ENCODE measurements around the gene NPR3. TPM values are rescaled to one million over a fixed set of nuclear protein-coding genes. Genes with fewer than 3 reads are reported as not detected.

Gene NPR3
- total and polyA plus RNA-seq, 8 donors, result 16.5 to 48.2 (median 37.0) TPM

DNA sequence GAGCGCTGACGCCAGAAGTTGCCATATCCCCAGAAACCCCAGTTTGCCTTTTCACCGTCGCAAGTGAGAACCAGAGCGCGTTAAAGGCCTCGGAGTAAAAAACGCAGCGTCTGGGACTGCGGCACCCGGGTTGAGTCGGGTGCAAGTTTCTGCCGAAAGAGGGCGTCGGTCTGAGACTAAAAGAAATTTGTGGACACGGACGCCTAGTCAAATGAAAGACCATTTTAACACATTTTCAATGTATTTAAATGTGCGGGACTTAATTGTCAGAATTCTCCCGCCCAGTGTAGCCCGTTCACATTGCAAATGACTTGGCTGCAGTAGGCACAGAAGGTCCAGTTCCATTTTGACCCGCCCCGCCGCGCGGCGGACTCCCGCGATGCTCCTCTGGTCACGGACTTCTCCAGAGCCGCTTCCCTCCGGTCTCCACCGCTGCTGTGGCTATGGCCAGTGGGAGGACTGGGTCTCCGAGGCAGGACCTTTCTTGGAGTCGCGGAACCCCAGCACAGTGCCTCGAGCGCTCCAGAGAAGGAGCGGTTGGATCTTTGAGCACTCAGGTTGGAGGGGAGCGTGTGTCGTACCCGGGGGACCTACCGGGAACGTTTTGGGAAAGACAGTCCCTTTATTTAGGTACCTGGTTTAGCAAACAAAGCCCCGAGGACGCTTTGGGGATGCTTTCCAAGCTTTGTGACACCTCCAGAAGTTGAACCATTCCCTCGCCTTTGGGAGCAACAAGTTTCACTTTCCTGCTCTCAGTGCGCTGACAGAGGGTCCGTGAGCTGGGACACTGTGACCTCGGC is 1.2 kb upstream of the NPR3 start:
- peak overlapping the region; percentile 56 to 62 for H3K4me3 ChIP-seq
- ATAC-seq, result peak; percentile 75
- peak; percentile 50 to 71 for TF ChIP-seq CTCF (IDR thresholded peaks at IDR 0.05)
- H3K27ac ChIP-seq, result peak overlapping the region; percentile 59 to 68
- DNase-seq, result peak; percentile 59 to 84 (median 75)
- no peaks in the 10 kb centered on the region for H3K36me3 ChIP-seq
- H3K27me3 ChIP-seq, result peaks cover 18 to 66% of the 10 kb centered on the region in 2 donors
- peaks cover 12 to 55% of the 10 kb centered on the region in 2 donors for H3K4me1 ChIP-seq
- H3K9me3 ChIP-seq, result no peaks in the 10 kb centered on the region
- intact Hi-C loops (cut with DNase I), result loop anchor here in 1 of 2 donors (10.0 kb wide), 2 partner anchors 135 to 715 kb away; no protein-coding TSS in a partner anchor

DNA sequence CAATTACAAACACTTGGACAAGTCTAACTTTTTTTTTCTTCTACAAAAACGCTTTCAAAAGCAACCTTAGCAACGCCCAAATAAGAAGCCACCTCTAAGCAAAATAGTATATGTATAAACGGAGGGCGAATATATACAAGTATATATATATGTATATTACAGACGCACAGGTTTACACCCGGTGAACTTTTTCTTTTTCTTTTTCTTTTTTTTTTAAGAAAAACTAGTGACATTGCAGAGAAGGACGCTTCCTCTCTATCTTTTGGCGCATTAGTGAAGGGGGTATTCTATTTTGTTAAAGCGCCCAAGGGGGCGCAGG is 200 bp downstream of the NPR3 start:
- no peaks in the 10 kb centered on the region for H3K36me3 ChIP-seq
- intact Hi-C loops (cut with DNase I), result loop anchor here in 1 of 2 donors (10.0 kb wide), 1 partner anchor 133 kb away; no protein-coding TSS in a partner anchor
- no peak for DNase-seq
- H3K4me3 ChIP-seq, result peak overlapping the region; percentile 24 to 56
- no peak overlapping the region for H3K27ac ChIP-seq
- H3K27me3 ChIP-seq, result peaks cover 18 to 76% of the 10 kb centered on the region in 2 donors
- ATAC-seq, result no peak
- H3K9me3 ChIP-seq, result no peaks in the 10 kb centered on the region
- TF ChIP-seq CTCF (IDR thresholded peaks at IDR 0.05), result no peak
- H3K4me1 ChIP-seq, result peaks cover 12 to 55% of the 10 kb centered on the region in 2 donors

- H3K27me3 ChIP-seq, result peaks cover 18 to 76% of the 10 kb centered on the region in 2 donors
- no peaks in the 10 kb centered on the region for H3K9me3 ChIP-seq
- H3K4me1 ChIP-seq, result peaks cover 12 to 55% of the 10 kb centered on the region in 2 donors
- ATAC-seq, result peak; percentile 34
- peak in 2 of 4 donors; percentile 21 to 79 for DNase-seq
- intact Hi-C loops (cut with DNase I), result loop anchor here in 1 of 2 donors (10.0 kb wide), 1 partner anchor 133 kb away; no protein-coding TSS in a partner anchor
- no peaks in the 10 kb centered on the region for H3K36me3 ChIP-seq
- peak overlapping the region; percentile 24 to 56 for H3K4me3 ChIP-seq
- TF ChIP-seq CTCF (IDR thresholded peaks at IDR 0.05), result no peak
- peak overlapping the region in 1 of 2 donors; percentile 60 for H3K27ac ChIP-seq
These were observed 760 bp downstream of the NPR3 start for GRCh38 chr5:32711681-32712480.

- intact Hi-C loops (cut with DNase I), result loop anchor here in 1 of 2 donors (10.0 kb wide), 1 partner anchor 132 kb away; no protein-coding TSS in a partner anchor
- H3K27me3 ChIP-seq, result peaks cover 18 to 76% of the 10 kb centered on the region in 2 donors
- TF ChIP-seq CTCF (IDR thresholded peaks at IDR 0.05), result no peak
- DNase-seq, result peak in 3 of 4 donors; percentile 22 to 74 (median 49)
- H3K4me1 ChIP-seq, result peaks cover 12 to 55% of the 10 kb centered on the region in 2 donors
- H3K36me3 ChIP-seq, result no peaks in the 10 kb centered on the region
- peak overlapping the region; percentile 24 to 56 for H3K4me3 ChIP-seq
- no peak for ATAC-seq
- peak overlapping the region; percentile 33 to 60 for H3K27ac ChIP-seq
- H3K9me3 ChIP-seq, result no peaks in the 10 kb centered on the region
These were observed 1.6 kb downstream of the NPR3 start for GRCh38 chr5:32712481-32713360.

Data from left lung (tissue), 10 donors.